ENCODE measurements around the gene SFRP5. TPM values are rescaled to one million over a fixed set of nuclear protein-coding genes. Genes with fewer than 3 reads are reported as not detected.
A peak's percentile ranks its signal among the peaks of the same experiment; 100 is the strongest.

The SFRP5 gene
- polyA plus RNA-seq, 6 donors from 2014 or later, result not detected

GRCh38 chr10:97798958-97799610 is 27.3 kb upstream of the SFRP5 start:
- no peak overlapping the region for H3K27ac Mint-ChIP-seq

GRCh38 chr10:97796651-97797050 is 24.9 kb upstream of the SFRP5 start:
- no peaks in the 10 kb centered on the region for H3K36me3 Mint-ChIP-seq
- peaks cover 0 to 24% (median 14%) of the 10 kb centered on the region in 7 donors for H3K9me3 Mint-ChIP-seq
- H3K4me3 Mint-ChIP-seq, result peak overlapping the region in 2 of 8 donors; percentile 5 to 73
- peaks cover 0 to 6% (median 4%) of the 10 kb centered on the region in 3 donors for H3K4me1 Mint-ChIP-seq
- ATAC-seq (ENCODE audit: low read depth in 2 of 2) (no peak), DNase-seq (no peak)
- peaks cover 25 to 59% (median 43%) of the 10 kb centered on the region in 3 donors for H3K27me3 Mint-ChIP-seq
- no peak overlapping the region for H3K27ac Mint-ChIP-seq

More at GRCh38 chr10:97798958-97799610, 27.3 kb upstream of the SFRP5 start:
- no peaks in the 10 kb centered on the region for H3K4me1 Mint-ChIP-seq
- H3K27me3 Mint-ChIP-seq, result peaks cover 32 to 56% (median 40%) of the 10 kb centered on the region in 3 donors
- H3K4me3 Mint-ChIP-seq, result no peak overlapping the region
- ATAC-seq (ENCODE audit: low read depth in 2 of 2) (no peak), DNase-seq (no peak)
- peaks cover 0 to 24% (median 14%) of the 10 kb centered on the region in 7 donors for H3K9me3 Mint-ChIP-seq
- H3K36me3 Mint-ChIP-seq, result no peaks in the 10 kb centered on the region

DNA sequence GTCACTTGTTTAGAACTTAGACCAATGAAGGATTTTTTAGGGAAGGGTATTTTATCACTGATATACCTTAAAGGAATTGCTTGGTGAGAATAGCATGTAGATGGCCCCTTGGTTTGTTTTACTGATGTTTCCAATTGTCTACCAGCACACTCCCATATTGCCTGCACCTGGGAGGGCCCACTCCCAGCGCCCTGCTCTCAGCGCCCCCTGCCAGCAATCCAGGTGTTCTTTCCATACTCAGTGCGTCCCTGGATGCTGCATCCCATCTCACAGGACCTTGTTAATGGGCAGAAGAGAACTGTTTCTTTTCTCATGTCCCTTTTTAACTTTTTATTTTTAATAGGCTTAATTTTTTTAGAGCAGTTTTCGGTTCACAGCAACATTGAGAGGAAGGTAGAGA is 24.1 kb upstream of the SFRP5 start:
- H3K27ac Mint-ChIP-seq, result no peak overlapping the region
- H3K9me3 Mint-ChIP-seq, result peaks cover 0 to 24% (median 14%) of the 10 kb centered on the region in 7 donors
- DNase-seq, result no peak
- no peaks in the 10 kb centered on the region for H3K36me3 Mint-ChIP-seq
- no peak overlapping the region for H3K4me3 Mint-ChIP-seq
- no peak for ATAC-seq (ENCODE audit: low read depth in 2 of 2)
- peaks cover 24 to 58% (median 42%) of the 10 kb centered on the region in 3 donors for H3K27me3 Mint-ChIP-seq
- H3K4me1 Mint-ChIP-seq, result peaks cover 0 to 6% (median 4%) of the 10 kb centered on the region in 3 donors

GRCh38 chr10:97791824-97792721 is 20.3 kb upstream of the SFRP5 start:
- Mint-ChIP-seq H3K27ac (peak overlapping the region in 1 of 6 donors; percentile 47), H3K27me3 (peaks cover 19 to 55% (median 39%) of the 10 kb centered on the region in 3 donors), H3K36me3 (no peaks in the 10 kb centered on the region), H3K4me1 (peaks cover 0 to 6% (median 4%) of the 10 kb centered on the region in 3 donors), H3K4me3 (no peak overlapping the region), H3K9me3 (no peaks in the 10 kb centered on the region)
- DNase-seq (peak; percentile 42), ATAC-seq (ENCODE audit: low read depth in 2 of 2) (peak in 1 of 2 donors; percentile 30)

- no peak for DNase-seq
- H3K4me3 Mint-ChIP-seq, result peak overlapping the region in 1 of 8 donors; percentile 11
Measured at GRCh38 chr10:97789770-97790397, 18.1 kb upstream of the SFRP5 start.

DNA sequence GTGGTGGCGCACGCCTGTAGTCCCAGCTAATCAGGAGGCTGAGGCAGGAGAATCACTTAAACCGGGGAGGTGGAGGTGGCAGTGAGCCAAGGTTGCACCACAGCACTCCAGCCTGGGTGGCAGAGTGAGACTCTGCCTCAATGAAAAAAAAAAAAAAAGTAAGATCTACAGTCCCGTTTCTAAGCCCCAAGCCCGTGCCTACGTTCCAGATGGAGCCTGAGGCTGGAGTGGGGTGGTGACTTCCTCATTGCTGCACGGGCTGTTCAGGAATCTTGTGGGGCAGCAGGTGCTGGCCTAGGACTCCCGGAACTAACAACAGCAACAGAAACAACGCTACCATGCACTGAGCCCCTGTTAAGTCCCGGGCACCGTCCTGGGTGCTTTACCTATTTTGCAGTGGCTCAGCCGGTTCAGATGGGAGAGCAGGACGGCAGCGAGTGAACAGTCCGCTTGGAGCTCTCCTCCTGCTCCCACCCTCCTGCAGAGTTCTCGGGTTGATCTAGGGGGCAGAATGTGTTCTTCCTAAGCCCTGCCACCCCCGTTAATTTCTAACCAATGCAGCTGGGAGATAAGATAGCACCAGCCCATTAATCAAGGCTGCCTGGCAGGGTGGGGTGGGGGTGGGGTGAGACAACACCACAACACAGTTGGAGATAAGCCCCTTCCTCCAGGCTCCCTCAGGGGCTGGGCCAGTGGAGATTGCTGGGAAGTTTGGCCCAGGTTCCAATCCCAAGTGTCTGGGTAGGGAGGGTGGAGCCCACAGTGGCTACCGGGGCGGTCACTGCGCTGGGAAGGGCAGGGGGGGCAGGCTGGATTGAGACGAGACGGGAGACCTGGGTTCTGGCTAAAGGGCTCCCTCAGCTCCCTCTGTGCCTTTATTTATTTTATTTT is 17.0 kb upstream of the SFRP5 start:
- peak overlapping the region in 1 of 6 donors; percentile 36 for H3K27ac Mint-ChIP-seq
- H3K9me3 Mint-ChIP-seq, result no peaks in the 10 kb centered on the region
- no peak overlapping the region for H3K4me3 Mint-ChIP-seq
- peaks cover 0 to 3% (median 3%) of the 10 kb centered on the region in 3 donors for H3K4me1 Mint-ChIP-seq
- DNase-seq (no peak), ATAC-seq (ENCODE audit: low read depth in 2 of 2) (no peak)
- H3K27me3 Mint-ChIP-seq, result peaks cover 7 to 42% (median 30%) of the 10 kb centered on the region in 3 donors
- no peaks in the 10 kb centered on the region for H3K36me3 Mint-ChIP-seq

More at GRCh38 chr10:97789770-97790397, 18.1 kb upstream of the SFRP5 start:
- no peak for ATAC-seq (ENCODE audit: low read depth in 2 of 2)
- Mint-ChIP-seq H3K9me3 (no peaks in the 10 kb centered on the region), H3K27ac (no peak overlapping the region), H3K36me3 (no peaks in the 10 kb centered on the region), H3K4me1 (peaks cover 0 to 6% (median 4%) of the 10 kb centered on the region in 3 donors), H3K27me3 (peaks cover 8 to 46% (median 34%) of the 10 kb centered on the region in 3 donors)

- Mint-ChIP-seq H3K27ac (no peak overlapping the region), H3K27me3 (peaks cover 4 to 29% (median 12%) of the 10 kb centered on the region in 3 donors), H3K9me3 (no peaks in the 10 kb centered on the region), H3K4me3 (no peak overlapping the region), H3K4me1 (no peaks in the 10 kb centered on the region), H3K36me3 (no peaks in the 10 kb centered on the region)
- DNase-seq (no peak), ATAC-seq (ENCODE audit: low read depth in 2 of 2) (no peak)
Measured at GRCh38 chr10:97785731-97786130, 13.9 kb upstream of the SFRP5 start.

DNA sequence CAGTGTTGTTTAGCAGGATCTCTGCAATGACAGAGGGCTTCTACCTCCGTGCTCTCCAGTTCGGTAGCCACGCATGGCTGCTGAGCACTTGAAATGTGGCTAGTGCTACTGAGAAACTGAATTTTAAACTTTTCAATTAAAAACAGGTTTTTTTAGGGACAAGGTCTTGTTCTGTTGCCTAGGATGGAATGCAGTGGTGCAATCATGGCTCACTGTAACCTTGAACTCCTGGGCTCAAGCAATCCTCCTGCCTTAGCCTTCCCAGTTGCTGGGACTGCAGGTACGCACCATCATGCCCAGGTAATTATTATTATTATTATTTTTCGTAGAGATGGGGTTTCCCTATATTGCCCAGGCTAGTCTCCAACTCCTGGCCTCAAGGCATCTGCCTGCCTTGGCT is 13.4 kb upstream of the SFRP5 start:
- no peak for ATAC-seq (ENCODE audit: low read depth in 2 of 2)
- Mint-ChIP-seq H3K4me1 (no peaks in the 10 kb centered on the region), H3K4me3 (no peak overlapping the region), H3K9me3 (no peaks in the 10 kb centered on the region), H3K27me3 (peaks cover 3 to 29% (median 12%) of the 10 kb centered on the region in 3 donors), H3K27ac (peak overlapping the region in 1 of 6 donors; percentile 54), H3K36me3 (no peaks in the 10 kb centered on the region)
- no peak for DNase-seq

DNA sequence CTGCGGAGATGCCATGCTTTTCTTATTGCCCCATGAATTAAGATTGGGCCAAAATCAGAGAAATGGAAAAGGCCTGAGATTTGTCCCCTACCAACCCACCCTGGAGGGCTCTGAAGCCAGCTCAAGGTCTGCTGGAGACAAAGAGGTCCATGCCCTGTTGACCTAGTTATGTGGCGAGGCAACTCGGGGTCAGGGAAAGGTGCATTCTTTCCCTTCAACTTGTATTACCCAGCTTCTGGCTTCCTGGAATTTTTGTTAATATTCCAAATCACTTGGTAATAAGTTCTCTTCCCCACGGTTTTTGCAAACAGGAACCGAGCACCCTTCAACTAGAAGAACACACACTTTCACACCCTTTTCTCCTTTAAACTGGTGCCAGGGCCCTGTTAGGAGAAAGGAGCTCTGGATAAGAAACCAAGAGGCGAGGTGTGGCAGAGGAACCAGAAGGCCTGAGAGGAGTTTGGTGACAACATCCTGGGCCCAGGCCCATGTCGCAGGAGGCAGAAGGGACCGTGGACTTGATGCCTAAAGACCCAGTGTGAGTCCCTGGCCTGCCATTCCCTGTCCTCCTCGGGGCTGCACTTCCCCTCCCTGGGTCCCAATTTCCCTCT is 12.5 kb upstream of the SFRP5 start:
- Mint-ChIP-seq H3K36me3 (no peaks in the 10 kb centered on the region), H3K4me3 (no peak overlapping the region), H3K4me1 (no peaks in the 10 kb centered on the region), H3K9me3 (no peaks in the 10 kb centered on the region), H3K27me3 (peaks cover 0 to 24% (median 12%) of the 10 kb centered on the region in 3 donors), H3K27ac (no peak overlapping the region)
- DNase-seq (no peak), ATAC-seq (ENCODE audit: low read depth in 2 of 2) (no peak)

DNA sequence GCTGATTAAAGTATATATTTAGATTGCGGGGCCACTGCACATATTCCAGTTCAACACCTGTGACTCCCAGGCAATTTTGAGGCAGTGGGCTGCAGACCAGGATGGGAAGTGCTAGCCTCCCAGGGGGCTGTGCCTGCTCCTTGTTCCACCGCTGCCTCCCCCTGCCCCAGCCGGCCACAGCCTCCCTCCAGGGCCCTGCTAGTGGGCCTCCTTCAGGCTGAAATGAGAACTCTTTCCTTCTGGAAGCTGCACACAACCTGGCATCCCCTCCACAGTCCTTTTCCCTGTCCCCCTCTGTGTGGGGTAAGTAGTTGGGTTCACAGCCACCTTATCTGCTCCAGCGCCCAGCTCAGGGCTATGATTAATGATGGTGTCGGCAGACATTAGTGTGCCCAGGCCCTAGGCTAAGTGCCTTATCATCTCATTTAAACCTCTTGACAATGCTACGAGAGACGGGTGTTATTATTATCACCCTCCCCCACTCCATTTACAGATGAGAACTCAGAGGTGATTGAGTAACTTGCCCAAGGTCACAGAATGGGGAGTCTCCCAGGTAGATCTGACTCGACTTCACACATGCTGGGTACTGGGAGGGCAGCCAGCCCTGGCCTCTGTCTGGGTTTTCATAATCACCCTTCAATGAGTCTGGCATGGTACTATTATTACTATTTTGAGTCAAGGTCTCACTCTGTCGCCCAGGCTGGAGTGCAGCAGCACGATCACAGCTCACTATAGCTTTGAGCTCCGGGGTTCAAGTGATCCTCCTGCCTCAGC is 10.8 kb upstream of the SFRP5 start:
- H3K27ac Mint-ChIP-seq, result no peak overlapping the region
- peaks cover 0 to 14% (median 10%) of the 10 kb centered on the region in 3 donors for H3K27me3 Mint-ChIP-seq
- DNase-seq (no peak), ATAC-seq (ENCODE audit: low read depth in 2 of 2) (no peak)
- no peak overlapping the region for H3K4me3 Mint-ChIP-seq
- H3K9me3 Mint-ChIP-seq, result no peaks in the 10 kb centered on the region
- H3K36me3 Mint-ChIP-seq, result no peaks in the 10 kb centered on the region
- H3K4me1 Mint-ChIP-seq, result no peaks in the 10 kb centered on the region

DNA sequence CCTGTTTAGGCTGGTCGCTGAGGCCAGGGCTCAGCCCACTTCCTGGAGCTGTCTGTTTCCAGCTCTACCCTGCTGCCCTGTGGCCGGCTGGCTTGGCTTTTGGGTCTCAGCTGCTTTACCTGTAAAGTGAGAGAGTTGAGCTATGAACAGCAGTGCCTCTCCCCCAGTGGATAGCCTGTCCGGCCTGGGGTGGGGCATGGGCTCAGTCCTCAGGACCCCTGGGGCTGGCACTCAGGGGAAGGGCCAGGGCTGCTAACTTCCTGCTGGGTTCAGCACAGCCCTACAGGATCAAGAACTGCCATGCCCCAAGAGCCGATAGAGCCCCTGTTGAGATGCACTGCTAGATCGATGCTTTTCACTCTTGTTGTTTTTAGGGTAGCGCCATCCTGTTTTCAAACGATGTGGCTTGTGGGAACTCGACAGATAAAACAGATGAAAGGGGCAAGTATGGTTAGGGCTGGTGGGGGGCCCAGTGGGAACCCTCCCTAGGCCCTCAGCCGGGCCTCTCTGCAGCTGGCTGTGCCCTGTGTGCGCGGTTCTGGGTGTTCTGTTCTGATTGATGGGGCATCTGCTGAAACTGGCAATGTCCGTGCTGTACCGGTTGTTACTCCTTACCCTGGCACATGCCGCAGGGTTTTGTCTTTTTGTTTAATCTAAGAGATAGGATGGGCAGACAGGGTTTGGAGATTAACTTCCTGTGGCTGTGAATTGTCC is 10.0 kb upstream of the SFRP5 start:
- no peak overlapping the region for H3K27ac Mint-ChIP-seq
- H3K4me1 Mint-ChIP-seq, result no peaks in the 10 kb centered on the region
- H3K4me3 Mint-ChIP-seq, result no peak overlapping the region
- H3K36me3 Mint-ChIP-seq, result no peaks in the 10 kb centered on the region
- DNase-seq, result no peak
- no peaks in the 10 kb centered on the region for H3K9me3 Mint-ChIP-seq
- ATAC-seq (ENCODE audit: low read depth in 2 of 2), result no peak
- peaks cover 0 to 6% (median 1%) of the 10 kb centered on the region in 3 donors for H3K27me3 Mint-ChIP-seq
